Bone marrow (tissue), 2 donors: Measurements from ENCODE around the gene PANK1.

ENCODE experiments used
- DNase-seq, 2 donors: peaks; one replicate each; lab custom pipeline; 2025; lab: John Stamatoyannopoulos, UW

Gene PANK1

GRCh38 chr10:89535171-89536012 is 109.7 kb downstream of the PANK1 start, which contains the start of gene SLC16A12:
Gene SLC16A12 (minus strand): TSS chr10:89535594. CDS start chr10:89462578, 73,016 bp downstream.
- DNase-seq = no peak

- no peak for DNase-seq
These were observed 110.2 kb downstream of the PANK1 start for GRCh38 chr10:89534826-89535166.
